ENCODE measurements around the gene NUCB1.

DNA sequence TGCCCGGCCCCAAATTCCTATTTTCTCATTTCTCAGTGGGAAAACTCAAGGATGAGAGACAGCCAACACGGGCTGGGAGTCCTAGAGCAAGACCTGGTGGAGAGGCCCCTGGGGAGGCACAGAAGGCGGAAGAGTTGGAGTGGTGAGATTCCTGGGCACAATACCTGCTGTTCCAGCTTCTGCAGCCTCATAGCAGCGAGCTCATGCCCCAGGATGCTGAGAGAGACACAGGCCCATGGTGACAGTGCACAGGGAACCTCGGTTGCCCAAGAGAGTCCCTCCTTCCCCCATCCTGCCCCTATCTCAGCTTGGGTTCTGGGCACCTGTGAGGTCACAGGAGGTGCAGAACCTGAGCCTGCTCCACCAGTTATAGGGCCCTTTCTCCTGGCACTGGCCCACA, 2.9 kb upstream of the NUCB1 start:
- TF ChIP-seq CTCF (IDR thresholded peaks at IDR 0.05; ENCODE audit: insufficient read depth, low read length, poor library complexity, severe bottlenecking) (no peak), EZH2phosphoT487 (conservative IDR thresholded peaks at IDR 0.05; ENCODE audit: low read length) (no peak)
